ENCODE measurements around the gene MCM6. TPM values are rescaled to one million over a fixed set of nuclear protein-coding genes. Genes with fewer than 3 reads are reported as not detected.
"Not testable (repeated sequence)": the region's sequence is repeated elsewhere in the genome, so short reads cannot be mapped to it uniquely, and the experiment has no call there.

The MCM6 gene
- total and polyA plus RNA-seq, 4 donors, result 19.2 to 33.8 (median 25.8) TPM

DNA sequence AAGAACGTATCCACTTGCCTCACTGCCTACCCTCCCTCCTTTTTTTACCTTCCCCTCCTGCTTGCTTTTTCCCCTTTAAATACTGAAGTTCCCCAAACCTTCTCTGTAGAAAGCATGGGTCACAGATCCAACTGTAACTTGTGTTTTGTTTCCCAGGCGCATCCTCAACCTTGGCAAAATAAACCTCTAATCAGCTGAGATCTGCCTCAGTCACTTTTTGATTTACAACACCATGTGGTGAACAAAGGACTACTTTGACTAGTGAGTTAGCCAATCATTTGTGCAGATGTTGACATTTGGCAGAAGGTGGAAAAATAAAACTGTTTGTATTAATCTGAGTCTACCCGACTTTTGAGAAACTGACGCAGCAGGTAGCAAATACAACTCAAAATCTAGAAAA is 23.3 kb upstream of the MCM6 start:
- DNase-seq (ENCODE audit: low read depth in 4 of 6, low spot score in 6 of 6), result peak in 1 of 6 donors; percentile 18
- Histone ChIP-seq H3K9me3 (ENCODE audit: control insufficient read depth, insufficient read depth, low read length) (no peaks in the 10 kb centered on the region), H3K27ac (ENCODE audit: low read depth, low read length) (no peak overlapping the region), H3K27me3 (ENCODE audit: control insufficient read depth, insufficient read depth, low read length) (no peaks in the 10 kb centered on the region), H3K4me3 (ENCODE audit: low read depth, low read length) (no peak overlapping the region), H3K36me3 (ENCODE audit: control insufficient read depth, insufficient read depth, low read length) (peaks cover 11% of the 10 kb centered on the region), H3K4me1 (ENCODE audit: control insufficient read depth, insufficient read depth, low read length) (peaks cover 3% of the 10 kb centered on the region)
- WGBS (ENCODE audit: insufficient coverage), result 78% methylated on average over 1 of the region's 4 CpGs

DNA sequence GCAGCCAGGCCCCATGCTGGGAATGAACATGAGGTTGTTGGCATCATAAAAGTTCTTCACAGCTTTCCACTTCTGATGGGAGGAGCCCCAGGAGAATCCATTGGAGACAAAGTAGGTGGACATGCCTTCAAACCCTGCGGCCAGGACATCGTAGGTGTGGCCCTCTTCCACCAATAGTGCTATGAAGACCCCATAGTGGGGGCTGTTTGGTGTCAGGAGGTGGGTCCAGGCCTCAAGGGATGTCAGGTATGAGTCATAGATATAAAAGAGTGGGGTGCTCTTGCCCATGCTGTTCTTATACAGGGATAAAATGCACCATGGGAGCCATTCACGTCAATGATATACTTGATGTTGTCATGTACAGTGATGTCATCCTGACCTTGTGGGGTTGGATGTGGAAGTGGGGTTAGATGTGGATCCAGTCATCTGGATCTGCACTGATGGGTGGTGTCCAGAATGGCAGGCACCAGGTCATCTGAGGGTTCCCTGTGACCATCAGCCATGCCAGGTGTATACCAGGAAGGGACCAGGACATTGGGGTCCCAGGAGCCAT is 22.1 kb upstream of the MCM6 start:
- Histone ChIP-seq H3K9me3 (ENCODE audit: control insufficient read depth, insufficient read depth, low read length) (no peaks in the 10 kb centered on the region), H3K27me3 (ENCODE audit: control insufficient read depth, insufficient read depth, low read length) (no peaks in the 10 kb centered on the region), H3K36me3 (ENCODE audit: control insufficient read depth, insufficient read depth, low read length) (peaks cover 6% of the 10 kb centered on the region), H3K4me1 (ENCODE audit: control insufficient read depth, insufficient read depth, low read length) (no peaks in the 10 kb centered on the region), H3K27ac (ENCODE audit: low read depth, low read length) (no peak overlapping the region), H3K4me3 (ENCODE audit: low read depth, low read length) (no peak overlapping the region)
- WGBS (ENCODE audit: insufficient coverage), result 95% methylated on average over 3 of the region's 3 CpGs
- DNase-seq (ENCODE audit: low read depth in 4 of 6, low spot score in 6 of 6), result no peak

DNA sequence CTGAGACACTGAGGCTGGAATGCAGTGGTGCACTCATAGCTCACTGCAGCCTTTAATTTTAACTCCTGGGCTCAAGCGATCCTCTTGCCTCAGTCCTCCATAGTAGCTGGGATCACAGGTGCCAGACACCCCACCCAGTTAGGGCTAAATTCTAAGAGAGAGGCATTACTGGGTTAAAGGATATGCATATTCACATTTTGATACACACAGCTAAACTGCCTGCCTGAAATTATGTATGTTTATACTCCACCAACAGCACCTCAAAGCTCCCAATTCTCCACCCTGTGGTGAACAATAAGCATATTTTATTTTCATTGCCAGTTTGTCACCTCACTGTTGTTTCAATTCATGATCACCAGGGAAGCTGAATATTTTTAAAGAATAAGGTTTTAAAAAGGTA is 18.7 kb upstream of the MCM6 start:
- no peak for DNase-seq (ENCODE audit: low read depth in 4 of 6, low spot score in 6 of 6)
- Histone ChIP-seq H3K27me3 (ENCODE audit: control insufficient read depth, insufficient read depth, low read length) (no peaks in the 10 kb centered on the region), H3K9me3 (ENCODE audit: control insufficient read depth, insufficient read depth, low read length) (no peaks in the 10 kb centered on the region), H3K36me3 (ENCODE audit: control insufficient read depth, insufficient read depth, low read length) (peaks cover 5% of the 10 kb centered on the region), H3K27ac (ENCODE audit: low read depth, low read length) (no peak overlapping the region), H3K4me3 (ENCODE audit: low read depth, low read length) (no peak overlapping the region), H3K4me1 (ENCODE audit: control insufficient read depth, insufficient read depth, low read length) (no peaks in the 10 kb centered on the region)
- no CpG with 5 or more reads among the region's 1 CpG for WGBS (ENCODE audit: insufficient coverage)

DNA sequence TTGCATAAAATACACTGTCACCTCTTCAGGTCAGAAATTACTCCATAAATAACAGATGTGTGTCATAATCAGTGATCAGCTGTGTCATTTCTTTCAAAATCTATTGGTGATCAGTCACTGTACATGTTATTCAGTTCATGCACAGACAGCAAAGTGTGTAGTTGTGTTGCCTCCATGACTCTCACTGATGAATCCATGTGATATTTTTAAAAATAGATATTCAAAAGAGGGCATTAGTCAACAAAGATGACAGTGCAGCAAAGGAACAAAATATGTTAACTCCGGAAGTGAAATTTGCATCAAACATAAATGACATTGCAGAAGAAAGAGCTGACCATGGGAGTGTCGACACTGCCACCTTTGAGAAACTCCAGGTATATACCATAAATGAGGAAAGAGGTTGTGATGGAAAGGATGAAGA is 17.1 kb upstream of the MCM6 start:
- H3K4me3 ChIP-seq (ENCODE audit: low read depth, low read length), result no peak overlapping the region
- WGBS (ENCODE audit: insufficient coverage), result 100% methylated on average over 1 of the region's 2 CpGs
- H3K36me3 ChIP-seq (ENCODE audit: control insufficient read depth, insufficient read depth, low read length), result peaks cover 3% of the 10 kb centered on the region
- H3K27me3 ChIP-seq (ENCODE audit: control insufficient read depth, insufficient read depth, low read length), result no peaks in the 10 kb centered on the region
- no peak overlapping the region for H3K27ac ChIP-seq (ENCODE audit: low read depth, low read length)
- H3K4me1 ChIP-seq (ENCODE audit: control insufficient read depth, insufficient read depth, low read length), result no peaks in the 10 kb centered on the region
- no peak for DNase-seq (ENCODE audit: low read depth in 4 of 6, low spot score in 6 of 6)
- H3K9me3 ChIP-seq (ENCODE audit: control insufficient read depth, insufficient read depth, low read length), result no peaks in the 10 kb centered on the region

DNA sequence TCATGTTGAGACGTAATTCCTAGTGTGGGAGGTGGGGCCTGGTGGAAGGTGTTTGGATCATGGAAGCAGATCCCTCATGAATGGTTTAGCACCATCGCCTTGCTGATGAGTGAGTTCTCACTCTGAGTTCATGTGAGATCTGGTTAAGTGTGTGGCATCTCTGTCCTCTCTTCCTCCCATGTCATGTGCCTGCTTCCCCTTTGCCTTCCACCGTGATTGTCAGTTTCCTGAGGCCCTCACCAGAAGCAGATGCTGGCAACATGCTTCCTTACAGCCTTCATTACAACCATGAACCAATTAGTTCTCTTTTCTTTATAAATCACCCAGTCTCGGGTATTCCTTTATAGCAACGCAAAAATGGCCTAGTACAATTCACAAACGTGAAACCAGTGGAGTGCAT is 14.6 kb upstream of the MCM6 start:
- Histone ChIP-seq H3K9me3 (ENCODE audit: control insufficient read depth, insufficient read depth, low read length) (no peaks in the 10 kb centered on the region), H3K36me3 (ENCODE audit: control insufficient read depth, insufficient read depth, low read length) (no peaks in the 10 kb centered on the region), H3K27me3 (ENCODE audit: control insufficient read depth, insufficient read depth, low read length) (no peaks in the 10 kb centered on the region), H3K4me1 (ENCODE audit: control insufficient read depth, insufficient read depth, low read length) (no peaks in the 10 kb centered on the region), H3K4me3 (ENCODE audit: low read depth, low read length) (no peak overlapping the region), H3K27ac (ENCODE audit: low read depth, low read length) (no peak overlapping the region)
- WGBS (ENCODE audit: insufficient coverage), result 36% methylated on average over 2 of the region's 6 CpGs
- no peak for DNase-seq (ENCODE audit: low read depth in 4 of 6, low spot score in 6 of 6)

DNA sequence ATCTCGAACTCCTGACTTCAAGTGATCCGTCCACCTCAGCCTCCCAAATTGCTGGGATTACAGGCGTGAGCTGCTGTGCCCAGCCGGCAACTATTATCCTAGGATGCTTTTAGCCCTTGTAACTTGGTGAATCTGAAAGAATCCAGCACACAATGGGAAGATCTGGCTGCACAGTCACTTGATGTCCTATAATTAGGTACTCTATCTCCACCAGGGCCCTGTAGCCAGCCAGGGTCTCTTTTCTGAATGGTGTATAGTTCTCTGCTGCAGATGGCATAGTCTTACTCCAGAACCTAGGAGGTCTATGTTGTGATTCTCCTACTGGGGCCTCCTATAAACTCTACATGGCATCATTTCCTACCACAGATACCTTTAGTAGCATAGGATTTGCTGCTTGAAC is 13.9 kb upstream of the MCM6 start:
- Histone ChIP-seq H3K9me3 (ENCODE audit: control insufficient read depth, insufficient read depth, low read length) (no peaks in the 10 kb centered on the region), H3K36me3 (ENCODE audit: control insufficient read depth, insufficient read depth, low read length) (no peaks in the 10 kb centered on the region), H3K4me3 (ENCODE audit: low read depth, low read length) (no peak overlapping the region), H3K4me1 (ENCODE audit: control insufficient read depth, insufficient read depth, low read length) (no peaks in the 10 kb centered on the region), H3K27ac (ENCODE audit: low read depth, low read length) (no peak overlapping the region), H3K27me3 (ENCODE audit: control insufficient read depth, insufficient read depth, low read length) (no peaks in the 10 kb centered on the region)
- 93% methylated on average over 4 of the region's 4 CpGs for WGBS (ENCODE audit: insufficient coverage)
- DNase-seq (ENCODE audit: low read depth in 4 of 6, low spot score in 6 of 6), result no peak

DNA sequence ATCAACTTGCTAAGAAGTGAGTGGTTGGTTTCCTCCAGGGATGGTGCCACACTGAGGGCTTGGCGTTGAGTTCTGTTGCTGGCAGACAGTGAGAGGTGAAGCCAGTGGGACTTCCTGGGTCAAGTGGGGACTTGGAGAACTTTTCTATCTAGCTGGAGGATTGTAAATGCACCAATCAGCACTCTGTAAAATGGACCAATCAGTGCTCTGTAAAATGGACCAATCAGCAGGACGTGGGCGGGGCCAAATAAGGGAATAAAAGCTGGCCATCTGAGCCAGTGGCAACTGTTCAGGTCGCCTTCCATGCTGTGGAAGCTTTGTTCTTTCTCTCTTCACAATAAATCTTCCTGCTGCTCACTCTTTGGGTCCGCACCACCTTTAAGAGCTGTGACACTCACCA is 12.3 kb upstream of the MCM6 start:
- not testable (repeated sequence) for H3K36me3 ChIP-seq (ENCODE audit: control insufficient read depth, insufficient read depth, low read length); H3K9me3 ChIP-seq (ENCODE audit: control insufficient read depth, insufficient read depth, low read length); H3K4me3 ChIP-seq (ENCODE audit: low read depth, low read length); DNase-seq (ENCODE audit: low read depth in 4 of 6, low spot score in 6 of 6); H3K27me3 ChIP-seq (ENCODE audit: control insufficient read depth, insufficient read depth, low read length); H3K27ac ChIP-seq (ENCODE audit: low read depth, low read length); H3K4me1 ChIP-seq (ENCODE audit: control insufficient read depth, insufficient read depth, low read length)
- 86% methylated on average over 5 of the region's 5 CpGs for WGBS (ENCODE audit: insufficient coverage)

DNA sequence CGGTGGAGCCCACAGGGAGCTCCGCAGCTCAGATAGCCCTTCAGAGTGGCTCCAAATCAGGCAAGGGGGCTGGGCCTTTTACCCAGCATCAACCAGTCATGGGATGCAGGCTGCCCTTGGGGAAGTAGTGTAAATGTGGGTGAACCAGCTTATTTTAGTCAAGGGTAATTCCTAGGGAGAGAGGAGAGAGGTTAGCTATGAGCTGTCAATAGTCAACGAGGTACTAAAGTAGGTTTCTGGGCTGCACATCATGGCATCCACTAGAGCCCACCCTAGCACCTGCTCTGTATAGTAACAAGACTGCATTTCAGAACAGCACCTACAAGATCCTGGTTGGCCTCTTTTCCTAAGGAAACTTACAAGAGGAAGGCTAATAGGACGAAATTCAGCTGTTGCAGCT is 9.5 kb upstream of the MCM6 start:
- WGBS (ENCODE audit: insufficient coverage), result 95% methylated on average over 4 of the region's 4 CpGs
- no peak for DNase-seq (ENCODE audit: low read depth in 4 of 6, low spot score in 6 of 6)
- peaks cover 2% of the 10 kb centered on the region for H3K4me1 ChIP-seq (ENCODE audit: control insufficient read depth, insufficient read depth, low read length)
- no peak overlapping the region for H3K27ac ChIP-seq (ENCODE audit: low read depth, low read length)
- no peaks in the 10 kb centered on the region for H3K9me3 ChIP-seq (ENCODE audit: control insufficient read depth, insufficient read depth, low read length)
- H3K27me3 ChIP-seq (ENCODE audit: control insufficient read depth, insufficient read depth, low read length), result no peaks in the 10 kb centered on the region
- no peak overlapping the region for H3K4me3 ChIP-seq (ENCODE audit: low read depth, low read length)
- no peaks in the 10 kb centered on the region for H3K36me3 ChIP-seq (ENCODE audit: control insufficient read depth, insufficient read depth, low read length)

DNA sequence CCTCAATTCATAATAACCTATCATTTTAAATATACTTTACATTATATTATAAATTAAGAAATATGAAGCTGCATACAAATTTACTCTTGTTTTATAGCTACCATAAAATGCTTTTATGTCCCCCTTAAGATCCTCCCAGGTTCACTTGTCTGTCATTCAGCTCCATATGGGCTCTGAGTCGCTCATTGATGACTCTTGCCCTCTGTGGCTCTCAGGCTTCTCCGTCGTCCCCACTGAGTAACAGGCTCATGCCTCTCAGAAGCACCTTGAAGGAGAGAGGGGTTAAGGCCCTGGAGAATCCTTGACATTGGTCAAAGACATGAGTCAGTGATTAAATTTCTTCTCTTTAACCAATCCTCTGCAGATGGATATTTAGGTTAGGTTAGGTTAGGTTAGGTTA is 6.2 kb upstream of the MCM6 start:
- Histone ChIP-seq H3K27me3 (ENCODE audit: control insufficient read depth, insufficient read depth, low read length) (no peaks in the 10 kb centered on the region), H3K4me1 (ENCODE audit: control insufficient read depth, insufficient read depth, low read length) (peaks cover 2% of the 10 kb centered on the region), H3K4me3 (ENCODE audit: low read depth, low read length) (no peak overlapping the region), H3K27ac (ENCODE audit: low read depth, low read length) (no peak overlapping the region), H3K36me3 (ENCODE audit: control insufficient read depth, insufficient read depth, low read length) (no peaks in the 10 kb centered on the region), H3K9me3 (ENCODE audit: control insufficient read depth, insufficient read depth, low read length) (no peaks in the 10 kb centered on the region)
- no peak for DNase-seq (ENCODE audit: low read depth in 4 of 6, low spot score in 6 of 6)
- no CpG with 5 or more reads among the region's 3 CpGs for WGBS (ENCODE audit: insufficient coverage)

DNA sequence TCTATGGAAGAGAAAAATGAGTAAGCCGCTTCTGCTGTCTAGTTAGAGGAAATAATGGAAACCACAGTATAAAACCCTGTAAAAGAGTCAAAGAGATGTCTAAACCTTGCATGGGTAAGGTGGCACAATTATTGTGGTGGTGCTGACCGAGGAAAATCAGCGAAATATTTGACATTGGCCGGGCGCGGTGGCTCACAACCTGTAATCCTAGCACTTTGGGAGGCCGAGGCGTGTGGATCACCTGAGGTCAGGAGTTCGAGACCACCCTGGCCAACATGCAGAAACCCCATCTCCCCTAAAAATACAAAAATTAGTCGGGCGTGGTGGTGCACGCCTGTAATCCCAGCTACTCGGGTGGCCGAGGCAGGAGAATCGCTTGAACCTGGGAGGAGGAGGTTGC is 527 bp upstream of the MCM6 start:
- H3K4me3 ChIP-seq (ENCODE audit: low read depth, low read length), result peak overlapping the region; percentile 69
- H3K27me3 ChIP-seq (ENCODE audit: control insufficient read depth, insufficient read depth, low read length); H3K27ac ChIP-seq (ENCODE audit: low read depth, low read length); DNase-seq (ENCODE audit: low read depth in 4 of 6, low spot score in 6 of 6); H3K9me3 ChIP-seq (ENCODE audit: control insufficient read depth, insufficient read depth, low read length); H3K36me3 ChIP-seq (ENCODE audit: control insufficient read depth, insufficient read depth, low read length): not testable (repeated sequence)
- H3K4me1 ChIP-seq (ENCODE audit: control insufficient read depth, insufficient read depth, low read length), result peaks cover 17% of the 10 kb centered on the region
- 93% methylated on average over 3 of the region's 15 CpGs for WGBS (ENCODE audit: insufficient coverage)

Data from spinal cord (tissue), 10 donors.